GM12878 (cell line): ENCODE measurements around the gene ARL16. TPM values are rescaled to one million over a fixed set of nuclear protein-coding genes. Genes with fewer than 3 reads are reported as not detected.
A peak's percentile ranks its signal among the peaks of the same experiment; 100 is the strongest.

ENCODE experiments used
- ATAC-seq: fragments of 200-7000 bp; cut with Tn5 transposase; 3 replicates; pipeline ENCODE4 v1.9.1; 2020; ENCODE audit warnings: mild to moderate bottlenecking, moderate library complexity
- BruUV-seq: library from RNA; stranded (reverse); fragments of 400-500 nt; replicated peaks from 2 replicates; lab custom pipeline; 2021; lab: Mats Ljungman, UMichigan
- CTCF ChIA-PET: fragments of 300-600 bp; sonication (Branson Sonifier 250); formaldehyde crosslinking; extraction: SDS; loops from one replicate; lab custom pipeline; 2021; ENCODE audit warnings: inconsistent platforms; lab: Yijun Ruan, JAX
- POLR2A ChIA-PET: fragments of 350-600 bp; formaldehyde crosslinking; extraction: SDS; loops from one replicate; lab custom pipeline; 2021; ENCODE audit warnings: inconsistent platforms; lab: Charles Lee
- RAD21 ChIA-PET: fragments of 300-600 bp; sonication (Branson Sonifier 250); formaldehyde crosslinking; loops from one replicate; lab custom pipeline; 2023; ENCODE audit warnings: antibody characterized with exemption; ENCODE audit not compliant: unreplicated experiment; lab: Charles Lee
- SMC1A ChIA-PET: fragments of 300-600 bp; sonication (Branson Sonifier 250); formaldehyde crosslinking; loops from one replicate; lab custom pipeline; 2023; ENCODE audit not compliant: unreplicated experiment, uncharacterized antibody; lab: Charles Lee
- DNase-seq: peaks from one replicate; pipeline ENCODE4 v3.0.0-alpha.2; 2011; ENCODE audit warnings: low read depth, low spot score
- FAIRE-seq: peaks from 3 replicates; lab custom pipeline; 2011; peaks lifted over from hg19 to GRCh38; lab: Jason Lieb, UNC
- H2AFZ ChIP-seq: 2 replicates; pipeline ENCODE4 v1.6.0; 2011; ENCODE audit warnings: low read depth, low read length, control low read depth; ENCODE audit not compliant: control insufficient read depth
- H3K27ac ChIP-seq: 2 replicates; pipeline ENCODE4 v1.5.1; 2011; ENCODE audit warnings: control low read depth; ENCODE audit not compliant: control insufficient read depth, insufficient read depth
- H3K27me3 ChIP-seq, 2 experiments: replicated peaks in 1 of 2; 2 replicates each; pipeline versions ENCODE4 v1.6.0 to v1.6.1; 2011; ENCODE audit warnings: low read length in 1 of 2; ENCODE audit not compliant: control insufficient read depth in 2 of 2, insufficient read depth in 2 of 2
- H3K36me3 ChIP-seq, 2 experiments: 2 replicates each; pipeline ENCODE4 v1.5.1; 2011; ENCODE audit warnings: low read length in 1 of 2; ENCODE audit not compliant: control insufficient read depth in 2 of 2, insufficient read depth in 2 of 2
- H3K4me1 ChIP-seq: 2 replicates; pipeline ENCODE4 v1.6.1; 2011; ENCODE audit warnings: mild to moderate bottlenecking, low read length, moderate library complexity, mixed read lengths; ENCODE audit not compliant: control insufficient read depth, insufficient read depth
- H3K4me2 ChIP-seq: 2 replicates; pipeline ENCODE4 v1.6.0; 2011; ENCODE audit warnings: control low read depth; ENCODE audit not compliant: control insufficient read depth, insufficient read depth
- H3K4me3 ChIP-seq: fragments of 200-600 bp; sonication (generic); 2 replicates; pipeline ENCODE4 v1.5.1; 2016
- H3K79me2 ChIP-seq: 2 replicates; pipeline ENCODE4 v1.6.0; 2011; ENCODE audit warnings: low read length; ENCODE audit not compliant: control insufficient read depth, insufficient read depth
- H3K9ac ChIP-seq: 2 replicates; pipeline ENCODE4 v1.8.0; 2011; ENCODE audit warnings: low read length, control low read depth, mixed read lengths; ENCODE audit not compliant: control insufficient read depth, insufficient read depth
- H3K9me3 ChIP-seq: replicated peaks from 3 replicates; pipeline ENCODE4 v1.5.1; 2011; ENCODE audit warnings: mild to moderate bottlenecking, low read length; ENCODE audit not compliant: control insufficient read depth, insufficient read depth
- H4K20me1 ChIP-seq: 2 replicates; pipeline ENCODE4 v1.6.0; 2011; ENCODE audit not compliant: control insufficient read depth, insufficient read depth
- CEBPZ ChIP-seq: fragments of 150-350 bp; IDR thresholded peaks from 2 replicates; pipeline ENCODE4 v1.6.1; 2016; ENCODE audit warnings: low read depth, low read length
- CHD4 ChIP-seq: fragments of 200-600 bp; sonication (generic); IDR thresholded peaks from 2 replicates; pipeline ENCODE4 v1.6.1; 2016; ENCODE audit warnings: mild to moderate bottlenecking
- CREM ChIP-seq: IDR thresholded peaks from 2 replicates; pipeline ENCODE4 v1.6.1; 2014; ENCODE audit warnings: antibody characterized with exemption, low read depth
- CUX1 ChIP-seq: IDR thresholded peaks from 2 replicates; pipeline ENCODE4 v1.6.1; 2012; ENCODE audit warnings: improper control_type of control experiment, low read depth, low read length; ENCODE audit not compliant: insufficient replicate concordance
- EP300 ChIP-seq, 2 experiments: fragments of 150-350 bp in 1 of 2; IDR thresholded peaks; 2 replicates each; pipeline ENCODE4 v1.6.1; 2011 to 2012; ENCODE audit warnings: low read depth in 2 of 2, low read length in 2 of 2, borderline replicate concordance in 1 of 2, improper control_type of control experiment in 1 of 2, inconsistent platforms in 1 of 2; ENCODE audit not compliant: control insufficient read depth in 1 of 2
- HSF1 ChIP-seq: fragments of 150-350 bp; IDR thresholded peaks from 2 replicates; pipeline ENCODE4 v1.6.1; 2014; ENCODE audit warnings: mild to moderate bottlenecking, low read depth, low read length
- NR2C1 ChIP-seq: fragments of 450-650 bp; IDR thresholded peaks from 2 replicates; pipeline ENCODE4 v1.6.1; 2017; ENCODE audit warnings: antibody characterized with exemption, mild to moderate bottlenecking, moderate library complexity
- SIX5 ChIP-seq: IDR thresholded peaks from 2 replicates; pipeline ENCODE4 v1.6.1; 2011; ENCODE audit warnings: mild to moderate bottlenecking, low read depth, low read length, moderate library complexity; ENCODE audit not compliant: severe bottlenecking
- SMAD5 ChIP-seq: IDR thresholded peaks from 2 replicates; pipeline ENCODE4 v1.6.1; 2016; ENCODE audit warnings: antibody characterized with exemption, low read depth
- SMARCA5 ChIP-seq: fragments of 450-650 bp; IDR thresholded peaks from 2 replicates; pipeline ENCODE4 v1.6.1; 2017; ENCODE audit warnings: mild to moderate bottlenecking
- TBL1XR1 ChIP-seq: IDR thresholded peaks from 2 replicates; pipeline ENCODE4 v1.6.1; 2012; ENCODE audit warnings: low read depth, low read length, improper control_type of control experiment
- WGBS: methylation state at CpG from one replicate; pipeline ENCODE4 v1.1.6; 2016; ENCODE audit warnings: low lambda C conversion rate; ENCODE audit not compliant: insufficient replicate concordance, insufficient coverage; ENCODE audit errors: missing lambda C conversion rate; 5-methylcytosine and 5-hydroxymethylcytosine counted together
- in situ Hi-C: fragments of 300-500 bp; cut with MboI; formaldehyde crosslinking; loops from 9 replicates; pipeline ENCODE4 v1.14.3; 2018; ENCODE audit warnings: mixed read lengths
- intact Hi-C: fragments of 100-400 bp; cut with micrococcal nuclease; formaldehyde crosslinking; loops from one replicate; pipeline ENCODE4 v1.14.2; 2022; ENCODE audit not compliant: unreplicated experiment
- polyA plus RNA-seq, 11 experiments: library from polyadenylated mRNA; depleted of rRNA in 4 of 11; unstranded in 6 of 11; stranded (reverse) in 5 of 11; fragments of >200 nt; fragmentation: Nextera tagmentation in 4 of 11; fragmentation: Illumina TruSeq in 1 of 11; extraction: Ambion mirVana in 4 of 11; extraction: Trizol in 1 of 11; gene quantifications; 1 replicate in 1 of 11; 2 replicates in 10 of 11; pipeline versions ENCODE4 v1.2.1 to v1.2.3, GENCODE V29; 2011 to 2016; ENCODE audit warnings: inconsistent platforms in 2 of 11, missing spikeins in 2 of 11, low read depth in 1 of 11
- total RNA-seq, 4 experiments: library from RNA; depleted of rRNA in 3 of 4; stranded (reverse); fragments of >200 nt in 3 of 4; fragmentation: Illumina TruSeq in 1 of 4; extraction: Trizol in 1 of 4; gene quantifications; 2 replicates each; pipeline versions ENCODE4 v1.2.1 to v1.2.3, GENCODE V29; 2013 to 2021

ARL16 gene
- total and polyA plus RNA-seq, 10 of the 15 experiments (the other 5 are each of a cell fraction or from before 2014, with no cell fraction given): 4.7 to 47.6 (median 30.9) TPM

DNA sequence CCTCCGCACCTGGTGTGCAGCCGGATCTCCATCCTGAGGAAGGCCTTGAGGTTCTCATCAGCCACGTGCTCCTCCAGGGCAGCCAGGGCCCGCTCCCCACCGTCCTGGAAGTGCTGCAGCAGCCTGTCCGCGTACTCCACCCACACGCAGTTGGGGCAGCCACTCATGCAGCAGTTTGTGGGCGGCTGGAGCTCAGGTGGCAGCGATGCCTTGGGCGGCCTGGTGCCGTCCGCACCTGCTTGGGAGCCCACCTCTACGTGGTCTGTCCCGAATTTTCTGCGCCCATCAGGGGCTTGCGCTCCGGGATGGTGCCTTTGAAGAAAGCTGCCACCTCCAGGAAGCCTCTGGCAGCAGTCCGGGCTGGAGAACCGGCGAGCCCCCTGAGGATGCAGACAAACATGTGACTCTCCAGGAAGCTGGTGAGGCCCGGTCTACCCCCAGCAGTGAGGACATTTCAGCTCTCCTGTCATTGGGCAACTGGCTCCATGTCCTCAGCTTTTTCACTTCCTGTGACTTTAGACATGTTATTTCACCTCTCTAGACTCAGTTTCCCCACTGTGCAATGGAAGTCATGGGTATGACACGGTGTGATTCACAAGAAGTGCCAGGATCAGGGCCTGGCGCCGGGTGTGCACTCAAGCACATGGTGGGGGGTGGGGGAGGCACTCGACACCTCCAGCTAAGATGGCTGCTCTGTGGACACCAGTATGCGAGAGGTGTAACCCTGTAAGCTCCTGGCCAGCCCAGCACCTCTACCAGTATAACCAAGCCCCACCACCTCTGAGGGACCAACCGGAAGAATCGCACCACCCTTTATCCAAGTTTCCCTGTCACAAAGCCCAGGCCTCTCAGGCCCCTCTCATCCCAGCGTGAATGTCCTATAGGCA lies 18.1 kb downstream of the ARL16 start (continued):
- TF ChIP-seq CUX1 (no peak), CREM (peak; percentile 35; the same call in 1 of the 2 replicates)

DNA sequence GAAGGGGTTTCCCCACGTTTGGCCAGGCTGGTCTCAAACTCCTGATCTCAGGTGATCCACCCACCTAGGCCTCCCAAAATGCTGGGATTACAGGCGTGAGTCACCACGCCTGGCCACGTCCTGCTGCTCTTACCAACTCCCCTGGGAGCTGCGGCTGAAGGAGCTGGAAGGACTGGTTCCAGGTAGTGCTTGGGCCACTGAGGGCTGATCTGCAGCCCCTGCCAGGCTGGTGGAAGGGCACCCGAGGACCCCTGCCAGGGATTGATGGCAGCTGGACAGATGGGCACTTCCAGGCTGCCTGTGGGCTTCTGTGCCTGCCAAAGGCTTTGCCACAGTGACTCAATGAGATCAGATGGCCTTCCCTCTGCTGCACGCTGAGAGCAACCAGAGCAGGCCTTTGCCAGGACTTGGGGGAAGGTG lies 19.5 kb downstream of the ARL16 start:
- Histone ChIP-seq H3K4me3 (no peak overlapping the region), H3K4me1 (peaks cover 15% of the 10 kb centered on the region), H3K27me3 (no peaks in the 10 kb centered on the region), H3K4me2 (no peak overlapping the region), H3K36me3 (peaks cover 0 to 4% of the 10 kb centered on the region in 2 experiments; a peak in 1 of 4 replicates), H3K79me2 (peaks cover 33% of the 10 kb centered on the region), H3K9ac (no peak overlapping the region), H3K9me3 (no peaks in the 10 kb centered on the region), H3K27ac (no peak overlapping the region), H4K20me1 (no peaks in the 10 kb centered on the region), H2AFZ (no peak overlapping the region)
- BruUV-seq: no TSS peak
- POLR2A ChIA-PET: interaction anchor here (0.6 to 0.8 kb wide), 3 partner anchors 26 to 319 kb away, joined by 3 to 8 read pairs (median 7); no protein-coding TSS in a partner anchor
- TF ChIP-seq SMAD5 (no peak), SIX5 (no peak), TBL1XR1 (no peak), EP300 (IDR thresholded peaks at IDR 0.05; ENCODE audit: borderline replicate concordance in 1 of 2, control insufficient read depth in 1 of 2, low read depth in 2 of 2, low read length in 2 of 2) (no peak), CHD4 (no peak), HSF1 (no peak), SMARCA5 (no peak), NR2C1 (no peak), CEBPZ (no peak)
- CTCF ChIA-PET: no interaction called here
- DNase-seq: no peak
- WGBS: 89% methylated on average over 7 of the region's 7 CpGs
- intact Hi-C loops (no loop called here), in situ Hi-C loops (no loop called here)
- FAIRE-seq: no peak
- SMC1A ChIA-PET: no interaction called here
- ATAC-seq: no peak
- RAD21 ChIA-PET: no interaction called here
